SK-N-SH (cell line): ENCODE results near the gene PEBP1. TPM values are rescaled to one million over a fixed set of nuclear protein-coding genes. Genes with fewer than 3 reads are reported as not detected.

Experiments used
- CTCF ChIA-PET: fragments of 300-600, 350-600 bp; formaldehyde crosslinking; extraction: SDS; loops from one replicate; lab custom pipeline; 2021; lab: Yijun Ruan, JAX
- POLR2A ChIA-PET: fragments of 350-600 bp; sonication (Branson Sonifier 250); formaldehyde crosslinking; extraction: SDS; loops from one replicate; lab custom pipeline; 2020; ENCODE audit warnings: antibody characterized with exemption, inconsistent platforms; lab: Yijun Ruan, JAX
- DNase-seq: peaks from one replicate; pipeline ENCODE4 v3.0.0; 2012
- H2AFZ ChIP-seq: fragments of 200-600 bp; sonication (generic); 2 replicates; pipeline ENCODE4 v1.8.1; 2016; ENCODE audit warnings: antibody characterized with exemption, mild to moderate bottlenecking, low read depth
- H3F3A ChIP-seq: fragments of 200-600 bp; sonication (generic); replicated peaks from 2 replicates; pipeline ENCODE3; 2016; ENCODE audit warnings: antibody characterized with exemption, mild to moderate bottlenecking; ENCODE audit not compliant: insufficient read depth
- H3K27ac ChIP-seq, 2 experiments: fragments of 200-500 bp in 1 of 2; fragments of 200-600 bp in 1 of 2; sonication (Bioruptor generic) in 1 of 2; sonication (generic), shearing (Covaris generic) in 1 of 2; 2 replicates each; pipeline versions ENCODE4 v1.5.1 to v1.6.1; 2014 to 2016; ENCODE audit warnings: low read depth in 2 of 2, inconsistent platforms in 1 of 2, low read length in 1 of 2, mild to moderate bottlenecking in 1 of 2, mixed read lengths in 1 of 2
- H3K27me3 ChIP-seq: fragments of 200-600 bp; sonication (generic), shearing (Covaris generic); 2 replicates; pipeline ENCODE4 v1.6.1; 2016; ENCODE audit warnings: mixed run types; ENCODE audit not compliant: insufficient read depth
- H3K36me3 ChIP-seq, 2 experiments: fragments of 200-500 bp in 1 of 2; fragments of 200-600 bp in 1 of 2; sonication (Bioruptor generic) in 1 of 2; sonication (generic) in 1 of 2; replicated peaks in 1 of 2; 2 replicates each; pipeline versions ENCODE3 to v1.5.1; 2014 to 2016; ENCODE audit warnings: low read length in 1 of 2, mild to moderate bottlenecking in 1 of 2; ENCODE audit not compliant: insufficient read depth in 2 of 2, control insufficient read depth in 1 of 2
- H3K4me1 ChIP-seq, 2 experiments: fragments of 200-500 bp in 1 of 2; fragments of 200-600 bp in 1 of 2; sonication (Bioruptor generic) in 1 of 2; sonication (generic), shearing (Covaris generic) in 1 of 2; 2 replicates each; pipeline versions ENCODE4 v1.5.1 to v1.6.1; 2014 to 2016; ENCODE audit warnings: low read depth in 1 of 2, low read length in 1 of 2, mixed run types in 1 of 2; ENCODE audit not compliant: insufficient read depth in 2 of 2, control insufficient read depth in 1 of 2
- H3K4me2 ChIP-seq: fragments of 200-600 bp; sonication (generic), shearing (Covaris generic); 2 replicates; pipeline ENCODE4 v1.6.1; 2017; ENCODE audit warnings: mixed run types
- H3K4me3 ChIP-seq, 2 experiments: fragments of 200-500 bp in 1 of 2; fragments of 200-600 bp in 1 of 2; sonication (Bioruptor generic) in 1 of 2; sonication (generic), shearing (Covaris generic) in 1 of 2; 2 replicates each; pipeline versions ENCODE4 v1.5.1 to v1.8.1; 2014 to 2016; ENCODE audit warnings: low read depth in 2 of 2, inconsistent platforms in 1 of 2, low read length in 1 of 2, mild to moderate bottlenecking in 1 of 2, mixed read lengths in 1 of 2, moderate library complexity in 1 of 2
- H3K79me2 ChIP-seq: fragments of 200-600 bp; sonication (generic); 2 replicates; pipeline ENCODE4 v1.8.1; 2017; ENCODE audit warnings: mild to moderate bottlenecking; ENCODE audit not compliant: insufficient read depth
- H3K9ac ChIP-seq: fragments of 200-600 bp; sonication (generic); 2 replicates; pipeline ENCODE4 v1.6.1; 2017; ENCODE audit warnings: mixed run types
- H3K9me2 ChIP-seq: fragments of 200-600 bp; sonication (generic); 2 replicates; pipeline ENCODE4 v1.6.1; 2017; ENCODE audit warnings: mixed run types
- H3K9me3 ChIP-seq: fragments of 200-600 bp; sonication (generic); 2 replicates; pipeline ENCODE4 v1.6.1; 2017; ENCODE audit warnings: mixed run types, mild to moderate bottlenecking, moderate library complexity
- H4K20me1 ChIP-seq: fragments of 200-600 bp; sonication (generic); 2 replicates; pipeline ENCODE4 v1.6.1; 2017; ENCODE audit warnings: mild to moderate bottlenecking, mixed run types; ENCODE audit not compliant: insufficient read depth
- CHD2 ChIP-seq: fragments of 150-350 bp; IDR thresholded peaks from 2 replicates; pipeline ENCODE4 v1.6.1; 2018; ENCODE audit warnings: low read length; ENCODE audit not compliant: partially characterized antibody
- ELF1 ChIP-seq: IDR thresholded peaks from 2 replicates; pipeline ENCODE4 v1.4.0; 2012
- EP300 ChIP-seq, 2 experiments: IDR thresholded peaks; 2 replicates each; pipeline versions ENCODE4 v1.4.0 to v1.6.1; 2012; ENCODE audit warnings: borderline replicate concordance in 1 of 2, low read depth in 1 of 2, low read length in 1 of 2
- EZH2phosphoT487 ChIP-seq: fragments of 200-600 bp; sonication (generic); IDR thresholded peaks from 2 replicates; pipeline ENCODE4 v1.6.1; 2017; ENCODE audit warnings: low read depth, mixed run types, mild to moderate bottlenecking, antibody characterized with exemption, moderate library complexity, borderline replicate concordance
- FOSL2 ChIP-seq: IDR thresholded peaks from 2 replicates; pipeline ENCODE4 v1.4.0; 2012; ENCODE audit warnings: low read depth, mild to moderate bottlenecking, moderate library complexity, borderline replicate concordance
- FOXJ3 ChIP-seq: sonication (generic); formaldehyde crosslinking; IDR thresholded peaks from 2 replicates; pipeline ENCODE4 v1.5.1; 2020; ENCODE audit warnings: mild to moderate bottlenecking, missing genetic modification reagents
- GABPA ChIP-seq: IDR thresholded peaks from 2 replicates; pipeline ENCODE4 v1.4.0; 2012; ENCODE audit warnings: low read depth, mild to moderate bottlenecking
- MEF2A ChIP-seq: IDR thresholded peaks from 2 replicates; pipeline ENCODE4 v1.4.0; 2012; ENCODE audit warnings: low read depth, borderline replicate concordance
- NFIC ChIP-seq: IDR thresholded peaks from 2 replicates; pipeline ENCODE4 v1.4.0; 2012; ENCODE audit warnings: borderline replicate concordance
- NRF1 ChIP-seq: IDR thresholded peaks from 2 replicates; pipeline ENCODE4 v1.6.1; 2012; ENCODE audit warnings: low read depth, mild to moderate bottlenecking, low read length
- RFX5 ChIP-seq: IDR thresholded peaks from 2 replicates; pipeline ENCODE4 v1.6.1; 2012; ENCODE audit warnings: mild to moderate bottlenecking, improper control_type of control experiment, low read length
- RXRA ChIP-seq: IDR thresholded peaks from 2 replicates; pipeline ENCODE4 v1.4.0; 2012; ENCODE audit warnings: low read depth, mild to moderate bottlenecking, borderline replicate concordance
- YY1 ChIP-seq: IDR thresholded peaks from 2 replicates; pipeline ENCODE4 v1.4.0; 2012; ENCODE audit warnings: low read depth, mild to moderate bottlenecking
- WGBS: methylation state at CpG from one replicate; pipeline ENCODE4 v1.1.6; 2017; ENCODE audit warnings: low lambda C conversion rate; 5-methylcytosine and 5-hydroxymethylcytosine counted together
- polyA plus RNA-seq, 3 experiments: library from polyadenylated mRNA; depleted of rRNA; stranded (reverse); fragments of >200 nt; gene quantifications; 2 replicates each; pipeline ENCODE4 v1.2.3, GENCODE V29; 2012
- TF ChIP-seq, protein P1 (sequence below): IDR thresholded peaks from 2 replicates; pipeline ENCODE4 v1.4.0; 2012; ENCODE audit warnings: low read depth
- TF ChIP-seq, protein P2 (sequence below): IDR thresholded peaks from 2 replicates; pipeline ENCODE4 v1.6.1; 2012; ENCODE audit warnings: mild to moderate bottlenecking, low read depth, low read length, moderate library complexity
- TF ChIP-seq, protein P3 (sequence below): IDR thresholded peaks from 2 replicates; pipeline ENCODE4 v1.4.0; 2012; ENCODE audit warnings: low read depth, borderline replicate concordance
- TF ChIP-seq, protein P4 (sequence below): IDR thresholded peaks from 2 replicates; pipeline ENCODE4 v1.4.0; 2012; ENCODE audit warnings: low read depth, borderline replicate concordance
- TF ChIP-seq, protein P5 (sequence below): fragments of 200-600 bp; sonication (generic); IDR thresholded peaks from 2 replicates; pipeline ENCODE4 v1.6.1; 2017; ENCODE audit warnings: antibody characterized with exemption, mild to moderate bottlenecking, moderate library complexity
- TF ChIP-seq, protein P6 (sequence below): fragments of 150-350 bp; IDR thresholded peaks from 2 replicates; pipeline ENCODE4 v1.6.1; 2017; ENCODE audit warnings: antibody characterized with exemption, low read length, low read depth, borderline replicate concordance
- TF ChIP-seq, protein P7 (sequence below): fragments of 150-350 bp; IDR thresholded peaks from 2 replicates; pipeline ENCODE4 v1.6.1; 2016; ENCODE audit warnings: mild to moderate bottlenecking, low read depth, low read length

Gene PEBP1
- polyA plus RNA-seq, 1 of the 3 experiments (the other 2 are of a cell fraction), result 219 TPM

DNA sequence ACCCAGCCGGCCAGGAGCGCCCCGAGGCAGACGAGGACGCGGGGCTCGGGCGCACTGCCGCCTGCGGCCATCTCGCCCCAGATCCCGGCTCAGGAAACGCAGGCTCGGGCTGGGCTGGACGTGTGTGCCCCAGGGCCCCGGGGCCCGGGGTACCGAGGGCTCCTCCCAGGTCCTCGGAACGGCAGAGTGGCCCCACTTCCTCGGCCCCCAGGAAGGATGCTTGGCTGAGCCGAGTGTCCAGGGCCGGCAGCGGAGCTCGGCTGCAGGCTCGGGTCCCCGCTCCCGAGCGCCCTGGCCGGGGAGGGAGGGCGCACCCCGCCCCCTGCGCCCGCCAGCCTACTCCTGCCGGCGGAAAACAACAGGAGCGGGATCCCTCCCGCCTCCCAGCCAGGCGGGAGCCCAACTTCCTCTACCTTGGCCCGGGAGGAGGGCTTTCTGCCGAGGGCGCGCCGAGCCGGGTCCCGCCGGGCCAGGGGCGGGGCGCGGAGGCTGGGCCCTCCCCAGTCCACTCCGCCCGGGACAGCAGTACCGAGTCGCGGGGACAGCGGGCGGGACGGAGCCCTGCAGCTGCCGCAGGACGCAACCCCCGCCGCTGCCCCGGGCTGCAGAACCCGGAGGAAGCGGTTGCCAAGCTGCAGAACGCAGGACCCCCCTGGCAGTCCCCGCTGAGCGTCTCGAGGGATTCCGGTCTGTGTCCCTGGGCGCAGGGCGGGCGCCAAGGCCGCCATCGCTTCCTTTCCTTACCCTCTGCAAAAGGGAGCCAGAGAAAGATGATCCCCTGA, 32.1 kb upstream of the PEBP1 start, which contains the start of gene VSIG10:
Gene VSIG10 (minus strand): TSS at position 411 of the 782 bp plus-strand sequence. CDS start 340 bp downstream, at position 71.
- Histone ChIP-seq H3K4me2 (peak within 1 kb of the TSS; percentile 76), H3K36me3 (peaks cover 0 to 5% of the 10 kb centered on the region in 2 experiments), H3K27ac (peak within 1 kb of the TSS; percentile 73 to 84), H3K9ac (peak within 1 kb of the TSS; percentile 84), H3K4me3 (peak within 1 kb of the TSS; percentile 74 to 79), H3F3A (peaks cover 8% of the 10 kb centered on the region), H3K9me3 (no peaks in the 10 kb centered on the region), H4K20me1 (no peaks in the 10 kb centered on the region), H3K9me2 (no peaks in the 10 kb centered on the region), H3K27me3 (no peaks in the 10 kb centered on the region), H3K4me1 (peaks cover 0 to 7% of the 10 kb centered on the region in 2 experiments; a peak in 1 of 4 replicates), H2AFZ (peak within 1 kb of the TSS; percentile 91), H3K79me2 (peaks cover 20% of the 10 kb centered on the region)
- DNase-seq, result peak; percentile 95
- ChIA-PET POLR2A (interaction anchor here (0.6 to 1.7 kb wide), 5 partner anchors 32 to 43 kb away, joined by 3 to 7 read pairs (median 4); partner anchors contain the start of genes PEBP1 and WSB2), CTCF (interaction anchor here (0.9 to 1.8 kb wide), 7 partner anchors 16 to 273 kb away, joined by 3 to 5 read pairs (median 3); partner anchors contain the start of genes PEBP1 and SUDS3)
- WGBS, result 0% methylated on average over 6 of the region's 75 CpGs
- TF ChIP-seq ELF1, result no peak
- TF ChIP-seq, protein P1, sequence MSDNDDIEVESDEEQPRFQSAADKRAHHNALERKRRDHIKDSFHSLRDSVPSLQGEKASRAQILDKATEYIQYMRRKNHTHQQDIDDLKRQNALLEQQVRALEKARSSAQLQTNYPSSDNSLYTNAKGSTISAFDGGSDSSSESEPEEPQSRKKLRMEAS, result no peak; the same call in 1 of the 2 replicates
- no peak for TF ChIP-seq NRF1
- peak; percentile 56 for TF ChIP-seq YY1
- TF ChIP-seq, protein P2, sequence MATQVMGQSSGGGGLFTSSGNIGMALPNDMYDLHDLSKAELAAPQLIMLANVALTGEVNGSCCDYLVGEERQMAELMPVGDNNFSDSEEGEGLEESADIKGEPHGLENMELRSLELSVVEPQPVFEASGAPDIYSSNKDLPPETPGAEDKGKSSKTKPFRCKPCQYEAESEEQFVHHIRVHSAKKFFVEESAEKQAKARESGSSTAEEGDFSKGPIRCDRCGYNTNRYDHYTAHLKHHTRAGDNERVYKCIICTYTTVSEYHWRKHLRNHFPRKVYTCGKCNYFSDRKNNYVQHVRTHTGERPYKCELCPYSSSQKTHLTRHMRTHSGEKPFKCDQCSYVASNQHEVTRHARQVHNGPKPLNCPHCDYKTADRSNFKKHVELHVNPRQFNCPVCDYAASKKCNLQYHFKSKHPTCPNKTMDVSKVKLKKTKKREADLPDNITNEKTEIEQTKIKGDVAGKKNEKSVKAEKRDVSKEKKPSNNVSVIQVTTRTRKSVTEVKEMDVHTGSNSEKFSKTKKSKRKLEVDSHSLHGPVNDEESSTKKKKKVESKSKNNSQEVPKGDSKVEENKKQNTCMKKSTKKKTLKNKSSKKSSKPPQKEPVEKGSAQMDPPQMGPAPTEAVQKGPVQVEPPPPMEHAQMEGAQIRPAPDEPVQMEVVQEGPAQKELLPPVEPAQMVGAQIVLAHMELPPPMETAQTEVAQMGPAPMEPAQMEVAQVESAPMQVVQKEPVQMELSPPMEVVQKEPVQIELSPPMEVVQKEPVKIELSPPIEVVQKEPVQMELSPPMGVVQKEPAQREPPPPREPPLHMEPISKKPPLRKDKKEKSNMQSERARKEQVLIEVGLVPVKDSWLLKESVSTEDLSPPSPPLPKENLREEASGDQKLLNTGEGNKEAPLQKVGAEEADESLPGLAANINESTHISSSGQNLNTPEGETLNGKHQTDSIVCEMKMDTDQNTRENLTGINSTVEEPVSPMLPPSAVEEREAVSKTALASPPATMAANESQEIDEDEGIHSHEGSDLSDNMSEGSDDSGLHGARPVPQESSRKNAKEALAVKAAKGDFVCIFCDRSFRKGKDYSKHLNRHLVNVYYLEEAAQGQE, result peak; percentile 17; the same call in 1 of the 2 replicates
- TF ChIP-seq, protein P3, sequence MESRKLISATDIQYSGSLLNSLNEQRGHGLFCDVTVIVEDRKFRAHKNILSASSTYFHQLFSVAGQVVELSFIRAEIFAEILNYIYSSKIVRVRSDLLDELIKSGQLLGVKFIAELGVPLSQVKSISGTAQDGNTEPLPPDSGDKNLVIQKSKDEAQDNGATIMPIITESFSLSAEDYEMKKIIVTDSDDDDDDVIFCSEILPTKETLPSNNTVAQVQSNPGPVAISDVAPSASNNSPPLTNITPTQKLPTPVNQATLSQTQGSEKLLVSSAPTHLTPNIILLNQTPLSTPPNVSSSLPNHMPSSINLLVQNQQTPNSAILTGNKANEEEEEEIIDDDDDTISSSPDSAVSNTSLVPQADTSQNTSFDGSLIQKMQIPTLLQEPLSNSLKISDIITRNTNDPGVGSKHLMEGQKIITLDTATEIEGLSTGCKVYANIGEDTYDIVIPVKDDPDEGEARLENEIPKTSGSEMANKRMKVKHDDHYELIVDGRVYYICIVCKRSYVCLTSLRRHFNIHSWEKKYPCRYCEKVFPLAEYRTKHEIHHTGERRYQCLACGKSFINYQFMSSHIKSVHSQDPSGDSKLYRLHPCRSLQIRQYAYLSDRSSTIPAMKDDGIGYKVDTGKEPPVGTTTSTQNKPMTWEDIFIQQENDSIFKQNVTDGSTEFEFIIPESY, result no peak
- TF ChIP-seq, protein P4, sequence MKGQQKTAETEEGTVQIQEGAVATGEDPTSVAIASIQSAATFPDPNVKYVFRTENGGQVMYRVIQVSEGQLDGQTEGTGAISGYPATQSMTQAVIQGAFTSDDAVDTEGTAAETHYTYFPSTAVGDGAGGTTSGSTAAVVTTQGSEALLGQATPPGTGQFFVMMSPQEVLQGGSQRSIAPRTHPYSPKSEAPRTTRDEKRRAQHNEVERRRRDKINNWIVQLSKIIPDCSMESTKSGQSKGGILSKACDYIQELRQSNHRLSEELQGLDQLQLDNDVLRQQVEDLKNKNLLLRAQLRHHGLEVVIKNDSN, result no peak
- no peak for TF ChIP-seq RXRA
- TF ChIP-seq, protein P5, sequence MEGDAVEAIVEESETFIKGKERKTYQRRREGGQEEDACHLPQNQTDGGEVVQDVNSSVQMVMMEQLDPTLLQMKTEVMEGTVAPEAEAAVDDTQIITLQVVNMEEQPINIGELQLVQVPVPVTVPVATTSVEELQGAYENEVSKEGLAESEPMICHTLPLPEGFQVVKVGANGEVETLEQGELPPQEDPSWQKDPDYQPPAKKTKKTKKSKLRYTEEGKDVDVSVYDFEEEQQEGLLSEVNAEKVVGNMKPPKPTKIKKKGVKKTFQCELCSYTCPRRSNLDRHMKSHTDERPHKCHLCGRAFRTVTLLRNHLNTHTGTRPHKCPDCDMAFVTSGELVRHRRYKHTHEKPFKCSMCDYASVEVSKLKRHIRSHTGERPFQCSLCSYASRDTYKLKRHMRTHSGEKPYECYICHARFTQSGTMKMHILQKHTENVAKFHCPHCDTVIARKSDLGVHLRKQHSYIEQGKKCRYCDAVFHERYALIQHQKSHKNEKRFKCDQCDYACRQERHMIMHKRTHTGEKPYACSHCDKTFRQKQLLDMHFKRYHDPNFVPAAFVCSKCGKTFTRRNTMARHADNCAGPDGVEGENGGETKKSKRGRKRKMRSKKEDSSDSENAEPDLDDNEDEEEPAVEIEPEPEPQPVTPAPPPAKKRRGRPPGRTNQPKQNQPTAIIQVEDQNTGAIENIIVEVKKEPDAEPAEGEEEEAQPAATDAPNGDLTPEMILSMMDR, result no peak; the same call in 1 of the 2 replicates
- peak; percentile 49; the same call in 1 of the 2 replicates for TF ChIP-seq GABPA
- no peak for TF ChIP-seq FOXJ3 (CRISPR knock-in tag)
- TF ChIP-seq EP300 (IDR thresholded peaks at IDR 0.05; ENCODE audit: borderline replicate concordance in 1 of 2, low read depth in 1 of 2, low read length in 1 of 2), result no peak
- TF ChIP-seq, protein P6, sequence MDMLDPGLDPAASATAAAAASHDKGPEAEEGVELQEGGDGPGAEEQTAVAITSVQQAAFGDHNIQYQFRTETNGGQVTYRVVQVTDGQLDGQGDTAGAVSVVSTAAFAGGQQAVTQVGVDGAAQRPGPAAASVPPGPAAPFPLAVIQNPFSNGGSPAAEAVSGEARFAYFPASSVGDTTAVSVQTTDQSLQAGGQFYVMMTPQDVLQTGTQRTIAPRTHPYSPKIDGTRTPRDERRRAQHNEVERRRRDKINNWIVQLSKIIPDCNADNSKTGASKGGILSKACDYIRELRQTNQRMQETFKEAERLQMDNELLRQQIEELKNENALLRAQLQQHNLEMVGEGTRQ, result no peak
- no peak for TF ChIP-seq CHD2
- TF ChIP-seq EZH2phosphoT487, result no peak
- TF ChIP-seq MEF2A, result no peak
- no peak for TF ChIP-seq FOSL2
- no peak for TF ChIP-seq RFX5
- TF ChIP-seq, protein P7, sequence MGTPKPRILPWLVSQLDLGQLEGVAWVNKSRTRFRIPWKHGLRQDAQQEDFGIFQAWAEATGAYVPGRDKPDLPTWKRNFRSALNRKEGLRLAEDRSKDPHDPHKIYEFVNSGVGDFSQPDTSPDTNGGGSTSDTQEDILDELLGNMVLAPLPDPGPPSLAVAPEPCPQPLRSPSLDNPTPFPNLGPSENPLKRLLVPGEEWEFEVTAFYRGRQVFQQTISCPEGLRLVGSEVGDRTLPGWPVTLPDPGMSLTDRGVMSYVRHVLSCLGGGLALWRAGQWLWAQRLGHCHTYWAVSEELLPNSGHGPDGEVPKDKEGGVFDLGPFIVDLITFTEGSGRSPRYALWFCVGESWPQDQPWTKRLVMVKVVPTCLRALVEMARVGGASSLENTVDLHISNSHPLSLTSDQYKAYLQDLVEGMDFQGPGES, result no peak
- TF ChIP-seq NFIC, result no peak
